ENCODE results near the gene SINHCAF.

SINHCAF gene

DNA sequence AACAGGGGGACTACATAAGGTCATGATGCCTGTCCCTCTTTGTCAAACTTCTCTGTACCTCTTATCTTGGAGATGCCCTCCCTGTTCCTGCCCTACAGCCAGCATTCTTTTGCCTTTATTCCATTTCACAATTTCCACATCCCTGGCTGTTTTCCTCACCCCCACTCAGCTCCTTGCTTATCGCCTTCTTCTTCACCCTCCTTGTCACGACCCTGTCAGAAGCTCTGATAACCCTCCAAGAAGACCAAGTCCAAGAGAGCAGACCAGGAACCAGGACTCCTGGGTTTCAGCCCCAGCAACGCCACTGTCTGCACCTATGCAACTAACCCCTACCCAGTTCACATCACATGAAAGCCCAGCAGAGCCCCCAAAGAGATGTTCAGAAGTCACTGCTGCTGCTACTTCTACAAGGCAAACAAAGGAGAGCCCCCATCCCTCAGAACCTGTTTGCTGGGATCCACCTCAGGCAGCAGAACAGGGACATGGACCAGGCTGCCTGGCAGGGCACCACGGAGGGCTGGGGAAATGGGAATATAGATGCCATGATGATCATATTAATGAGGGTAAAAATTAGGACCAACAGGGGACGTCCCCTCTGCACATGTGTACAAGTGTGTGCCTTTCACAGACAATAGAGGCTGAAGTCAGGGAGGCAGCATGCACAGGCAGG lies 92.8 kb downstream of the SINHCAF start:
- no peak for DNase-seq (ENCODE audit: low read depth)

DNA sequence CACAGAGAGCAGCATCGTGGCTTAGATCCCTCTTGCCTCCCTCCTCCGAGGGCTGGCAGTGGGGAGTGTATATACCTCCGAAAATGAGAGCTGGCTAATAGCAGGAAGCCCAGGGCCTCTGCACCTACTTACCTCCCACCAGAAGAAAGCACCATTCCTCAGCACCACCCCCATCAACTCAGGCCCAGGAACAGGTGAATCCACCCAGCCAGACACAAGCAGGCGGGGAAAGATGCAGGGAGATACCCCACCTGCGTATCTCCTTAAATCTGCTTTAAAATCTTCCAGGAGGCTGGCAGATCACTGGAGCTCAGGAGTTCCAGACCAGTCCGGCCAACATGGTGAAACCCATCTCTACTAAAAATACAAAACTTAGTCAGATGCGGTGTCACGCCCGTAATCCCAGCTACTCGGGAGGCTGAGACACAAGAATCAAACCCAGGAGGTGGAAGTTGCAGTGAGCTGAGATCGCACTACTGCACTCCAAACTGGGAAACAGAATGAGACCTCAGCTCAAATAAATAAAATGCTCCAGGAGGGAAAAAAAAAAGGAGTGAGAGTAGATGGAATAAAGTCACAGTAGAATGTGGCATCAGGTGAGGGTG lies 93.5 kb downstream of the SINHCAF start:
- DNase-seq (ENCODE audit: low read depth) = no peak

DNA sequence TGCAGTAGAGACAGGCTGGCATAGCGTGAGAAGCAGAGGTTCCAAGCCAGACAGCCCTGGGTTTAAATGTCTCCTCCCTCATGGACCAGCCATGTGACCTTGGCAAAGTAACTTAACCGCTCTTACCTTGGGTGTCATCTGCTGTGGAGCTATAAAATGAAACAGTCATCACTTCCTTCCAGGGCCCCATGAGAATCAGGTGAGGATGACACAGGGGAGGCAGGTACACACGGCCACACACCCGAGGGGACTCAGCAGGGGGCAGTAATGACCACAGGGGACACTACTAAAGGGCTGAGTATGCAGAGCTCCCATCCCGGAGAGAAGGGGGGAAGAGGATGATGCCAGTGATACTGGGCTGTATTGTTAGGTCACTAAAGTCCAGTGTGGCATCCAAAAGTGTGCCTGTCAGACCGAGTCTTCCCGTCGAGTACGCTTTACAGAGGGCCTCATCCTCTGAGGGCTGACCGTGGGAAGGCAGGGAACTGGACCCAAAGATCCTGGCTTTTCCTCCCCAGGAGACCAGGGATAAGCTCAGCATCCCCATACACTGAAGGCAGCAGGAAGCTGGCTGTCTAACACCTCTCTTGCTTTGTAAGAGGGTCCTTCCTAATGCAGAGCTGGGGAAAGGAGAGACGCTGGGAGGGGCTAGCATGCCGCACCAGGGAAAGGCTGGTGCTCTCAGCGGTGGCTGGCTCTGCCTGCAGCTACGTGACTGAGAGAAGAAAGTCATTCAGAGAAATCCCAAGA lies 94.2 kb downstream of the SINHCAF start:
- DNase-seq (ENCODE audit: low read depth) = no peak
